SKM-1 treated with dmso at 0.1 percent for 144 hours (cell line): ENCODE results near the gene ITCH.
A peak's percentile ranks its signal among the peaks of the same experiment; 100 is the strongest.
"Not testable (repeated sequence)": the region's sequence is repeated elsewhere in the genome, so short reads cannot be mapped to it uniquely, and the experiment has no call there.

ENCODE experiments used
- DNase-seq: peaks from one replicate; lab custom pipeline; 2025; ENCODE audit not compliant: unreplicated experiment; lab: John Stamatoyannopoulos, UW

Gene ITCH

GRCh38 chr20:34410336-34410735 is 47.3 kb downstream of the ITCH start:
- DNase-seq = no peak

- DNase-seq = no peak
These were observed 49.4 kb downstream of the ITCH start for GRCh38 chr20:34412453-34412852.

GRCh38 chr20:34414525-34414924 is 51.5 kb downstream of the ITCH start:
- not testable (repeated sequence) for DNase-seq

DNA sequence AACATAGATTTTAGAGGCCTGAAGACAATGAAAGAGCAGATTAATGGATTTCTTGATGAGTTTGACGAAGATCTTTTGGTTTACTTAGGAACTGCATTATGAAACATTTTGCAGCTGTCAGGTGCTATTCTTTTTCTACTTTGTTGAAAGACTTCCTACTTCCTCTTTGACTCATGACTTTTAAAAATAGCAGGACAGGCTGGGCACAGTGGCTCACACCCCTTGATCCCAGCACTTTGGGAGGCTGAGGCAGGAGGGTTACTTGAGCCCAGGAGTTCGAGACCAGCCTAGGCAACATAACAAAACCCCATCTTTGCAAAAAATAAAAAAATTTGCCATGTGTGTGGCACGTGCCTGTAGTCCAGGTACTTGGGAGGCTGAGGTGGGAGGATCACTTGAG is 52.0 kb downstream of the ITCH start:
- DNase-seq = peak; percentile 37

DNA sequence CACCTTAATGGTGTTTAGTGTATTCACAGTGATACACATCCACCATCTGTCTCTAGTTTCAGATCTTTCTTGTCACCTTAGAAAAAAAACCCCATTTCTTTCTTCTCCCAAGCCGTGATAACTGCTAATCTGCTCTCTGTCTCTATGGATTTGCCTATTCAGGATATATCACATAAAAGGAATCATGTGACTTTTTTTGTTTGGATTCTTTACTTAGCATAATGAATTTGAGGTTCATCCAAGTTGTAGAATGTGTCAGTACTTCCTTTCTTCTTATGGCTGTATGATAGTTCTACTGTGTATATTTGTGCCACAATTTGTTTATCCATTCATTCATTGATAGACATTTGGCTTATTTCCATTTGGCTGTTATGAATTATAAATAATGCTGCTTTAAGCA is 57.1 kb downstream of the ITCH start:
- DNase-seq = no peak

DNA sequence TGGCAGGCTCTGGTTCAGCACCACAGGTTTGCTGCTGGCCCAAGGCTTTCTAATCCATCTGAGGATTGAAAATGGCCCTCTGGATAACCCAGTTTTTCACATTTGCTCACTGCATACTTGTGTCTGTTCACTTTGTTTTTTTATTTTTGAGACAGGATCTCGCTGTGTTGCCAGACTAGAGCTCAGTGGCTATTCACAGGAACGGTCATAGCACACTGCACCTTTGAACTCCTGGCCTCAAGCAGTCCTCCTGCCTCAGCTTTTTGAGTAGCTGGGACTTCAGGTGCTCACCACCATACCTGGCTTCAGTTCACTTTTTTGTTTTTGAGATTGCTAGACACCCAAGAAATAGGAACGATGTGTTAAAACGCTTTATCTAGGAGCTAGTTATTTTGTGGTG is 57.9 kb downstream of the ITCH start:
- no peak for DNase-seq

DNA sequence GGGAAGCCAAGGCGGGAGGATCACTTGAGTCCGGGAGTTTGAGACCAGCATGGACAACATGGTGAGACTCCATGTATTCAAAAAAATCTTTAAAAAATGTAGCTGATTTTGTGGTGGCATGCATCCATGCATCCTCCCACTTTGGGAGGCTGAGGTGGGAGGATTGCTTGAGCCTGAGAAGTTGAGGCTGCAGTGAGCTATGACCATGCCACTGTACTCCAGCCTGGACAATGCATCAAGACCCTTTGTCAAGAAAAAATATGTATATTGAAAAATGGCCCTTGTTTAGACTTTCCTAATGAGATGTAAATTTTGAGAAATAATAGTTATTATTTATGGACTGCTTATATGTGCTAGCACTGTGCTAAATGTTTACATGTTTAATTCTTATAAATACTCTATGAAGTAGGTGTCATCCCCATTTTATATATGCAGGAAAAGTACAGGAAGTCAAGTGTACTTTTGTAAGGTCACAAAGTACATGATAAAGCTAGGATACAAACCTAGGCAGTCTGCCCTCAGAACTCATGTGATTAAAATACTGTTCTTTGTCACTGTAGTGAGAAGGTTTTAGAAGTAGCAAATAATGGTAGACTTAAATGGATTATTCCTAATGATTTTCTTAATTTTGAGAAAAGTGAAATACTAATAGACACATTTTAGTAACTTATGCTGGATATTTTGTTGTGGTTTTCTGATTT is 58.8 kb downstream of the ITCH start:
- DNase-seq = no peak

DNA sequence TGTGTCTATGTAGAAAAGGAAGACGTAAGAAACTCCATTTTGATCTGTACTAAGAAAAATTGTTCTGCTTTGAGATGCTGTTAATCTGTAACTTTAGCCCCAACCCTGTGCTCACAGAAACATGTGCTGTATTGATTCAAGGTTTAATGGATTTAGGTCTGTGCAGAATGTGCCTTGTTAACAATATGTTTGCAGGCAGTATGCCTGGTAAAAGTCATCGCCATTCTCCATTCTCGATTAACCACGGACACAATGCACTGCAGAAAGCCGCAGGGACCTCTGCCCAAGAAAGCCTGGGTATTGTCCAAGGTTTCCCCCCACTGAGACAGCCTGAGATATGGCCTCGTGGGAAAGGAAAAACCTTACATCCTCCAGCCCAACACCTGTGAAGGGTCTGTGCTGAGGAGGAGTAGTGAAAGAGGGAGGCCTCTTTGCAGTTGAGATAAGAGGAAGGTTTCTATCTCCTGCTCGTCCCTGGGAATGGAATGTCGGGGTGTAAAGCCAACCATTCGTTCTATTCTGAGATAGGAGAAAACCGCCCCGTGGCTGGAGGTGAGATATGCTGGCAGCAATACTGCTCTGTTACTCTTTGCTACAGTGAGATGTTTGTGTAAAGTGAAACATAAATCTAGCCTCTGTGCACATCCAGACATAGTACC is 62.1 kb downstream of the ITCH start:
- not testable (repeated sequence) for DNase-seq

DNA sequence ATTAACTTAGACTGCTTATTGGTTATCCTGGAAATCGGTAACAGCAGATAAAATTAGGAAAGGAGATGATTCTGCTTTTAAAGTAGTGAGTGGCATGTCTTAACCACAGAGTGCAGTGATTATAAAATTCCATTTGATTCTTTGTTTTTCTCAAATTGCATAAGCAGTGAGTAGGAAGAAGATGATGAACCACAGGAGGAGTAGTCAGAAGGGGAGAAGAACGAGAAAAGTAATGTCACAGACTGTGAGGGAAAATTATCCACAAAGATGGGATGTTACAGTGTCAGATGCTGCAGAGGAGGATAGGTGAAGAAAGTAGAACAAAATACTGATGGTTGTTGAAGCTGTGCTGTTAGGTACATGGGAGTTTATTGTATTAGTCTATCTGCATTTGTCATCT is 63.0 kb downstream of the ITCH start:
- no peak for DNase-seq

GRCh38 chr20:34427331-34427730 is 64.3 kb downstream of the ITCH start:
- DNase-seq = no peak

GRCh38 chr20:34427784-34428183 is 64.7 kb downstream of the ITCH start:
- DNase-seq = no peak

DNA sequence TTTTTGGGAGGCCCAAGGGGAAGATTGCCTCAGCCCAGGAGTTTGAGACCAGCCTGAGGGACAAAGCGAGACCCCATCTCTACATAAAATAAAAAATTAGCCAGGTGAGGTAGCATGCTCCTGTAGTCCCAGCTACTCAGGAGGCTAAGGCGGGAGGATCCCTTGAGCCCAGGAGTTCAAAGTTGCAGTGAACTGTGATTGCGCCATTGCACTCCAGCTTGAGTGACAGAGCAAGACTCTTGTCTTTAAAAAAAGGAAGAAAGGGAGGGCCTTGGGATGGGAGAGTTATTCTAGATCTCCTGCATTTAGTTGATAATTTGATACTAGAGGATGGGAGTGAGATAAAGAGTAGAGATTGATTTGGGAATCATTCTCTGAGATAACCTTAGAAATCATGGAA is 68.1 kb downstream of the ITCH start:
- DNase-seq = no peak

- DNase-seq = not testable (repeated sequence)
These were observed 69.6 kb downstream of the ITCH start for GRCh38 chr20:34432663-34433062.

DNA sequence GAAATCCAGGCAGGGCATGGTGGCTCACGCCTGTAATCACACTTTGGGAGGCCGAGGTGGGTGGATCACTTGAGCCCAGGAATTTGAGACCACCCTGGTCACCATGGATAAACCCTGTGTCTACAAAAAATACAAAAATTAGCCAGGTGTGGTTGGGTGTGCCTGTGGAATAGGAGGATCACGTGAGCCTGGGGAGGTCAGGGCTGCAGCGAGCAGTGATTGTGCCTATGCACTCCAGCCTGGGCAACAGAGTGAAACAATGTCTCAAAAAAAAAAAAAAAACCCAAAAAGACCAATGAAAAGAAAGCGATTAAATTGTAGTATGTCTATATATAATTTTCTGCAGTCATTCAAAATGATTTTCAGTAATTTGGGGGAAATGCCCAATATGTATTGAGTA is 70.3 kb downstream of the ITCH start:
- no peak for DNase-seq

- no peak for DNase-seq
These were observed 72.5 kb downstream of the ITCH start for GRCh38 chr20:34435589-34435988.

DNA sequence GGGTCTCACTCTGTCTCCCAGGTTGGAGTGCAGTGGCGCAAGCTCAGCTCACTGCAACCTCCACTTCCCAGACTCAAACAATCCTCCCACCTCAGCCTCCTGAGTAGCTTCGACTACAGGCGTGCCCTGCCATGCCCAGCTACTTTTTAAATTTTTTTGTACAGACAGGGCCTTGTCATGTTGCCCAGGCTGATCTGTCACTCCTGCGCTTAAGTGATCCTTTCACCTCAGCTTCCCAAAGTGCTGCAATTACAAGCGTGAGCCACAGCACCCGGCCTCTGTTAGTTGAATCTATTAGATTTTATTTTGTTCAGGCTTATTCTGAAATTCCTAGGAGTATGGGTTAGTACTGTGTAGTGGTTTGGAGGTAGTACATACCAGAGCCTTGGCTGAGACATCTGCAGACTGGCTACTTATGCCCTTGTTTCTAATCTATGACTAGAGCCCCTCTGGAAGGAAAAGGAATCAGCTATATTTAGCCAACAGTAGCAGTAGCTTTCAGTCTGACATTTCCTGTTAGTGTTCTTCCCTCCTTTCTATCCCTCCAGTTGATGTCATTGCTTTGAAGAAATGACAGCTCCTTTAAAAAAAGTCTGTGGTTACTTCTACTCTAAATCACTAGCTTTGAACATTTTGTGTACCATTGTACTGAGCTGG is 74.4 kb downstream of the ITCH start:
- DNase-seq = no peak

GRCh38 chr20:34439168-34439567 is 76.1 kb downstream of the ITCH start:
- no peak for DNase-seq

DNA sequence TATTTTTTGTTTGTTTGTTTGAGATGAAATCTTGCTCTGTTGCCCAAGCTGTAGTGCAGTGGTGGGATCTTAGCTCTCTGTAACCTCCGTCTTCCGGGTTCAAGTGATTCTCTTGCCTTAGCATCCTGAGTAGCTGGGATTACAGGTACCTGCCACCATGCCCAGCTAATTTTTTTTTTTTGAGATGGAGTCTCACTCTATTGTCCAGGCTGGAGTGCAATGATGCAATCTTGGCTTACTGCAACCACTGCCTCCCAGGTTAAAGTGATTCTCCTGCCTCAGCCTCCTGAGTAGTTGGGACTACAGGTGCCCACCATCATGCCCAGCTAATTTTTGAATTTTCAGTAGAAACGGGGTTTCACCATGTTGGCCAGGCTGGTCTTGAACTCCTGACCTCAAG is 78.3 kb downstream of the ITCH start:
- not testable (repeated sequence) for DNase-seq

- DNase-seq = no peak
These were observed 80.5 kb downstream of the ITCH start for GRCh38 chr20:34443546-34443945.

- no peak for DNase-seq
These were observed 82.3 kb downstream of the ITCH start for GRCh38 chr20:34445177-34446065.

- no peak for DNase-seq
These were observed 85.4 kb downstream of the ITCH start for GRCh38 chr20:34448517-34448916.
